Stomach (tissue), 4 donors: ENCODE data around the gene DMWD.

Experiments used
- CTCF ChIP-seq, 7 experiments: fragments of 450-650 bp in 4 of 7; fragments of 200-600 bp in 3 of 7; sonication (generic) in 3 of 7; IDR thresholded peaks; one replicate each; pipeline ENCODE4 v1.5.1; 2016 to 2019; ENCODE audit warnings: antibody characterized with exemption in 7 of 7, control low read depth in 2 of 7, mild to moderate bottlenecking in 1 of 7
- EP300 ChIP-seq: sonication (generic); formaldehyde crosslinking; IDR thresholded peaks from one replicate; pipeline ENCODE4 v1.6.1; 2017; ENCODE audit warnings: antibody characterized with exemption
- POLR2A ChIP-seq, 4 donors: fragments of 450-650 bp; IDR thresholded peaks; one replicate each; pipeline ENCODE4 v1.6.1; 2016; ENCODE audit warnings: antibody characterized with exemption in 4 of 4, control low read depth in 2 of 4, mild to moderate bottlenecking in 1 of 4, moderate library complexity in 1 of 4
- POLR2AphosphoS5 ChIP-seq, 3 donors: sonication (generic); formaldehyde crosslinking; IDR thresholded peaks; one replicate each; pipeline ENCODE4 v1.6.1; 2016; ENCODE audit warnings: antibody characterized with exemption in 3 of 3

GRCh38 chr19:45770192-45771101 lies 22.2 kb downstream of the DMWD start:
- no peak for TF ChIP-seq EP300
- TF ChIP-seq CTCF (IDR thresholded peaks at IDR 0.05), result peak in 6 of 7 experiments; percentile 76 to 99 (median 94)
- peak; percentile 54 to 82 (median 76) for TF ChIP-seq POLR2AphosphoS5 (IDR thresholded peaks at IDR 0.05)
- TF ChIP-seq POLR2A (IDR thresholded peaks at IDR 0.05), result peak in 1 of 4 donors; percentile 25
